HEK293 (cell line): ENCODE data around the gene PCSK5.
A peak's percentile ranks its signal among the peaks of the same experiment; 100 is the strongest.

ENCODE experiments used
- BCL11A ChIP-seq: fragments of 450-650 bp; formaldehyde crosslinking; IDR thresholded peaks from 2 replicates; pipeline ENCODE4 v1.5.1; 2016; ENCODE audit warnings: low read depth, missing biosample characterization, missing genetic modification characterization
- BCL11B ChIP-seq: fragments of 450-650 bp; formaldehyde crosslinking; IDR thresholded peaks from 2 replicates; pipeline ENCODE4 v1.5.1; 2016; ENCODE audit warnings: low read depth, missing biosample characterization, missing genetic modification characterization
- GLI2 ChIP-seq: fragments of 450-650 bp; formaldehyde crosslinking; IDR thresholded peaks from 2 replicates; pipeline ENCODE4; 2017; ENCODE audit warnings: missing biosample characterization, missing genetic modification characterization, low read depth, borderline replicate concordance
- GLIS1 ChIP-seq: fragments of 450-650 bp; formaldehyde crosslinking; IDR thresholded peaks from 2 replicates; pipeline ENCODE4 v1.5.1; 2016; ENCODE audit warnings: missing biosample characterization, missing genetic modification characterization
- IKZF3 ChIP-seq: fragments of 450-650 bp; IDR thresholded peaks from 2 replicates; pipeline ENCODE4 v1.5.0; 2018; ENCODE audit warnings: missing biosample characterization, mild to moderate bottlenecking, missing genetic modification characterization, moderate library complexity
- KLF10 ChIP-seq: fragments of 450-650 bp; IDR thresholded peaks from 2 replicates; pipeline ENCODE4 v1.5.1; 2018; ENCODE audit warnings: missing biosample characterization, mild to moderate bottlenecking, missing genetic modification characterization
- KLF8 ChIP-seq: fragments of 450-650 bp; formaldehyde crosslinking; IDR thresholded peaks from 2 replicates; pipeline ENCODE4 v1.5.1; 2016; ENCODE audit warnings: missing biosample characterization, missing genetic modification characterization
- MEIS1 ChIP-seq: sonication (generic); formaldehyde crosslinking; IDR thresholded peaks from 2 replicates; pipeline ENCODE4 v1.8.1; 2022; ENCODE audit warnings: missing genetic modification reagents, mild to moderate bottlenecking, borderline replicate concordance
- OSR2 ChIP-seq: fragments of 450-650 bp; formaldehyde crosslinking; IDR thresholded peaks from 2 replicates; pipeline ENCODE4 v1.5.1; 2016; ENCODE audit warnings: missing biosample characterization, missing genetic modification characterization
- RBAK ChIP-seq: fragments of 450-650 bp; formaldehyde crosslinking; IDR thresholded peaks from 2 replicates; pipeline ENCODE4 v1.5.1; 2016; ENCODE audit warnings: missing biosample characterization, missing genetic modification characterization
- YY2 ChIP-seq: fragments of 450-650 bp; formaldehyde crosslinking; IDR thresholded peaks from 2 replicates; pipeline ENCODE4 v1.5.1; 2016; ENCODE audit warnings: missing biosample characterization, missing genetic modification characterization
- ZBTB21 ChIP-seq: fragments of 450-650 bp; formaldehyde crosslinking; IDR thresholded peaks from 2 replicates; pipeline ENCODE4 v1.5.1; 2017; ENCODE audit warnings: missing biosample characterization, missing genetic modification characterization
- ZBTB7A ChIP-seq: fragments of 450-650 bp; formaldehyde crosslinking; IDR thresholded peaks from 2 replicates; pipeline ENCODE4 v1.5.1; 2016; ENCODE audit warnings: low read depth, missing biosample characterization, missing genetic modification characterization
- ZFP41 ChIP-seq: fragments of 450-650 bp; formaldehyde crosslinking; IDR thresholded peaks from 2 replicates; pipeline ENCODE4 v1.5.1; 2016; ENCODE audit warnings: missing biosample characterization, missing genetic modification characterization, borderline replicate concordance
- ZNF2 ChIP-seq: fragments of 450-650 bp; formaldehyde crosslinking; IDR thresholded peaks from 2 replicates; pipeline ENCODE4 v1.5.1; 2016; ENCODE audit warnings: missing biosample characterization, missing genetic modification characterization
- ZNF211 ChIP-seq: fragments of 450-650 bp; formaldehyde crosslinking; IDR thresholded peaks from 2 replicates; pipeline ENCODE4 v1.5.1; 2016; ENCODE audit warnings: low read depth, missing biosample characterization, missing genetic modification characterization
- ZNF266 ChIP-seq: fragments of 450-650 bp; formaldehyde crosslinking; IDR thresholded peaks from 2 replicates; pipeline ENCODE4 v1.5.1; 2016; ENCODE audit warnings: missing biosample characterization, missing genetic modification characterization, low read depth
- ZNF274 ChIP-seq, 2 experiments: fragments of 200-500 bp in 1 of 2; fragments of 450-650 bp in 1 of 2; sonication (Bioruptor generic) in 1 of 2; formaldehyde crosslinking in 1 of 2; IDR thresholded peaks; 2 replicates each; pipeline versions ENCODE4 v1.5.1 to v1.6.1; 2014 to 2016; ENCODE audit warnings: borderline replicate concordance in 1 of 2, inconsistent platforms in 1 of 2, low read length in 1 of 2, missing biosample characterization in 1 of 2, missing genetic modification characterization in 1 of 2
- ZNF362 ChIP-seq: fragments of 450-650 bp; formaldehyde crosslinking; IDR thresholded peaks from 2 replicates; pipeline ENCODE4 v1.5.1; 2016; ENCODE audit warnings: missing biosample characterization, missing genetic modification characterization
- ZNF366 ChIP-seq: fragments of 450-650 bp; formaldehyde crosslinking; conservative IDR thresholded peaks from 2 replicates; pipeline ENCODE4 v1.5.1; 2016; ENCODE audit warnings: missing biosample characterization, missing genetic modification characterization
- ZNF398 ChIP-seq: fragments of 450-650 bp; formaldehyde crosslinking; IDR thresholded peaks from 2 replicates; pipeline ENCODE4 v1.5.1; 2017; ENCODE audit warnings: missing biosample characterization, missing genetic modification characterization
- ZNF529 ChIP-seq: fragments of 450-650 bp; formaldehyde crosslinking; IDR thresholded peaks from 2 replicates; pipeline ENCODE4 v1.5.1; 2017; ENCODE audit warnings: missing genetic modification characterization, missing biosample characterization; ENCODE audit not compliant: insufficient replicate concordance
- ZNF548 ChIP-seq: fragments of 450-650 bp; formaldehyde crosslinking; IDR thresholded peaks from 2 replicates; pipeline ENCODE4 v1.5.1; 2016; ENCODE audit warnings: missing biosample characterization, missing genetic modification characterization
- ZNF629 ChIP-seq: fragments of 450-650 bp; formaldehyde crosslinking; IDR thresholded peaks from 2 replicates; pipeline ENCODE4 v1.5.1; 2017; ENCODE audit warnings: missing biosample characterization, missing genetic modification characterization
- ZNF660 ChIP-seq: fragments of 450-650 bp; IDR thresholded peaks from 2 replicates; pipeline ENCODE4 v1.5.1; 2018; ENCODE audit warnings: missing biosample characterization, mild to moderate bottlenecking, missing genetic modification characterization
- ZNF747 ChIP-seq: fragments of 450-650 bp; formaldehyde crosslinking; IDR thresholded peaks from 2 replicates; pipeline ENCODE4 v1.5.1; 2016; ENCODE audit warnings: missing biosample characterization, missing genetic modification characterization
- ZNF792 ChIP-seq: fragments of 450-650 bp; formaldehyde crosslinking; IDR thresholded peaks from 2 replicates; pipeline ENCODE4 v1.5.1; 2016; ENCODE audit warnings: missing biosample characterization, missing genetic modification characterization
- ZNF837 ChIP-seq: fragments of 450-650 bp; formaldehyde crosslinking; IDR thresholded peaks from 2 replicates; pipeline ENCODE4 v1.5.1; 2016; ENCODE audit warnings: missing biosample characterization, missing genetic modification characterization
- ZXDB ChIP-seq: fragments of 450-650 bp; formaldehyde crosslinking; IDR thresholded peaks from 2 replicates; pipeline ENCODE4 v1.5.1; 2016; ENCODE audit warnings: missing biosample characterization, missing genetic modification characterization
- TF ChIP-seq, protein P1 (sequence below): fragments of 450-650 bp; formaldehyde crosslinking; IDR thresholded peaks from 2 replicates; pipeline ENCODE4 v1.5.0; 2017; ENCODE audit warnings: missing biosample characterization, missing genetic modification characterization, borderline replicate concordance
- TF ChIP-seq, protein P2 (sequence below): fragments of 450-650 bp; formaldehyde crosslinking; IDR thresholded peaks from 2 replicates; pipeline ENCODE4 v1.5.1; 2016; ENCODE audit warnings: missing biosample characterization, missing genetic modification characterization
- TF ChIP-seq, protein P3 (sequence below): fragments of 450-650 bp; formaldehyde crosslinking; IDR thresholded peaks from 2 replicates; pipeline ENCODE4 v1.5.1; 2016; ENCODE audit warnings: missing biosample characterization, missing genetic modification characterization
- TF ChIP-seq, protein P4 (sequence below): fragments of 450-650 bp; formaldehyde crosslinking; IDR thresholded peaks from 2 replicates; pipeline ENCODE4 v1.5.1; 2016; ENCODE audit warnings: missing biosample characterization, missing genetic modification characterization

PCSK5 gene

GRCh38 chr9:76371901-76372300 lies 481.4 kb downstream of the PCSK5 start (continued):
- TF ChIP-seq ZNF2 (tag by site-specific recombination): no peak
- no peak for TF ChIP-seq BCL11A (tag by site-specific recombination)
- no peak for TF ChIP-seq RBAK
- TF ChIP-seq GLIS1 (tag by site-specific recombination): peak; percentile 35; the same call in 1 of the 2 replicates
- no peak for TF ChIP-seq ZNF747 (tag by site-specific recombination)
- TF ChIP-seq ZNF837 (tag by site-specific recombination): no peak
- TF ChIP-seq, protein P1, sequence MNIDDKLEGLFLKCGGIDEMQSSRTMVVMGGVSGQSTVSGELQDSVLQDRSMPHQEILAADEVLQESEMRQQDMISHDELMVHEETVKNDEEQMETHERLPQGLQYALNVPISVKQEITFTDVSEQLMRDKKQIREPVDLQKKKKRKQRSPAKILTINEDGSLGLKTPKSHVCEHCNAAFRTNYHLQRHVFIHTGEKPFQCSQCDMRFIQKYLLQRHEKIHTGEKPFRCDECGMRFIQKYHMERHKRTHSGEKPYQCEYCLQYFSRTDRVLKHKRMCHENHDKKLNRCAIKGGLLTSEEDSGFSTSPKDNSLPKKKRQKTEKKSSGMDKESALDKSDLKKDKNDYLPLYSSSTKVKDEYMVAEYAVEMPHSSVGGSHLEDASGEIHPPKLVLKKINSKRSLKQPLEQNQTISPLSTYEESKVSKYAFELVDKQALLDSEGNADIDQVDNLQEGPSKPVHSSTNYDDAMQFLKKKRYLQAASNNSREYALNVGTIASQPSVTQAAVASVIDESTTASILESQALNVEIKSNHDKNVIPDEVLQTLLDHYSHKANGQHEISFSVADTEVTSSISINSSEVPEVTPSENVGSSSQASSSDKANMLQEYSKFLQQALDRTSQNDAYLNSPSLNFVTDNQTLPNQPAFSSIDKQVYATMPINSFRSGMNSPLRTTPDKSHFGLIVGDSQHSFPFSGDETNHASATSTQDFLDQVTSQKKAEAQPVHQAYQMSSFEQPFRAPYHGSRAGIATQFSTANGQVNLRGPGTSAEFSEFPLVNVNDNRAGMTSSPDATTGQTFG (tag by site-specific recombination): no peak
- no peak for TF ChIP-seq ZNF398 (tag by site-specific recombination)
- TF ChIP-seq ZNF529 (tag by site-specific recombination): no peak
- TF ChIP-seq ZNF629: peak; percentile 6; the same call in 1 of the 2 replicates
- peak; percentile 73 for TF ChIP-seq OSR2
- no peak for TF ChIP-seq BCL11B (tag by site-specific recombination)
- no peak for TF ChIP-seq ZBTB21 (tag by site-specific recombination)
- TF ChIP-seq ZNF274 (IDR thresholded peaks at IDR 0.05; ENCODE audit: low read length): no peak
- no peak for TF ChIP-seq ZNF274 (tag by site-specific recombination; IDR thresholded peaks at IDR 0.05; ENCODE audit: borderline replicate concordance)
- TF ChIP-seq MEIS1: no peak
- no peak for TF ChIP-seq ZBTB7A (tag by site-specific recombination)
- TF ChIP-seq ZNF266: no peak
- TF ChIP-seq, protein P2, sequence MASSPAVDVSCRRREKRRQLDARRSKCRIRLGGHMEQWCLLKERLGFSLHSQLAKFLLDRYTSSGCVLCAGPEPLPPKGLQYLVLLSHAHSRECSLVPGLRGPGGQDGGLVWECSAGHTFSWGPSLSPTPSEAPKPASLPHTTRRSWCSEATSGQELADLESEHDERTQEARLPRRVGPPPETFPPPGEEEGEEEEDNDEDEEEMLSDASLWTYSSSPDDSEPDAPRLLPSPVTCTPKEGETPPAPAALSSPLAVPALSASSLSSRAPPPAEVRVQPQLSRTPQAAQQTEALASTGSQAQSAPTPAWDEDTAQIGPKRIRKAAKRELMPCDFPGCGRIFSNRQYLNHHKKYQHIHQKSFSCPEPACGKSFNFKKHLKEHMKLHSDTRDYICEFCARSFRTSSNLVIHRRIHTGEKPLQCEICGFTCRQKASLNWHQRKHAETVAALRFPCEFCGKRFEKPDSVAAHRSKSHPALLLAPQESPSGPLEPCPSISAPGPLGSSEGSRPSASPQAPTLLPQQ (tag by site-specific recombination): no peak
- TF ChIP-seq KLF10 (tag by site-specific recombination): peak; percentile 73
- no peak for TF ChIP-seq ZNF548
- no peak for TF ChIP-seq YY2 (tag by site-specific recombination)
- TF ChIP-seq, protein P3, sequence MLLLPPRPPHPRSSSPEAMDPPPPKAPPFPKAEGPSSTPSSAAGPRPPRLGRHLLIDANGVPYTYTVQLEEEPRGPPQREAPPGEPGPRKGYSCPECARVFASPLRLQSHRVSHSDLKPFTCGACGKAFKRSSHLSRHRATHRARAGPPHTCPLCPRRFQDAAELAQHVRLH (tag by site-specific recombination): no peak
- TF ChIP-seq ZNF366 (tag by site-specific recombination): peak; percentile 48
- TF ChIP-seq, protein P4, sequence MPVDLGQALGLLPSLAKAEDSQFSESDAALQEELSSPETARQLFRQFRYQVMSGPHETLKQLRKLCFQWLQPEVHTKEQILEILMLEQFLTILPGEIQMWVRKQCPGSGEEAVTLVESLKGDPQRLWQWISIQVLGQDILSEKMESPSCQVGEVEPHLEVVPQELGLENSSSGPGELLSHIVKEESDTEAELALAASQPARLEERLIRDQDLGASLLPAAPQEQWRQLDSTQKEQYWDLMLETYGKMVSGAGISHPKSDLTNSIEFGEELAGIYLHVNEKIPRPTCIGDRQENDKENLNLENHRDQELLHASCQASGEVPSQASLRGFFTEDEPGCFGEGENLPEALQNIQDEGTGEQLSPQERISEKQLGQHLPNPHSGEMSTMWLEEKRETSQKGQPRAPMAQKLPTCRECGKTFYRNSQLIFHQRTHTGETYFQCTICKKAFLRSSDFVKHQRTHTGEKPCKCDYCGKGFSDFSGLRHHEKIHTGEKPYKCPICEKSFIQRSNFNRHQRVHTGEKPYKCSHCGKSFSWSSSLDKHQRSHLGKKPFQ (tag by site-specific recombination): no peak
- TF ChIP-seq IKZF3 (tag by site-specific recombination): no peak
- TF ChIP-seq KLF8: 0 out of 2 replicates have a peak, but pooled peaks have one; percentile 36
- TF ChIP-seq GLI2: no peak
- no peak for TF ChIP-seq ZNF660 (tag by site-specific recombination)
- TF ChIP-seq ZNF211 (tag by site-specific recombination): no peak
- peak; percentile 60 for TF ChIP-seq ZXDB (tag by site-specific recombination)
- TF ChIP-seq ZNF792 (tag by site-specific recombination): no peak
- no peak for TF ChIP-seq ZNF362 (tag by site-specific recombination)
- TF ChIP-seq ZFP41 (tag by site-specific recombination): no peak
